ENCODE results near the gene TASOR. TPM values are rescaled to one million over a fixed set of nuclear protein-coding genes. Genes with fewer than 3 reads are reported as not detected.

The TASOR gene
- total RNA-seq, 1 experiment from 2014 or later: 37.2 TPM

GRCh38 chr3:56673781-56674457 lies 9.1 kb downstream of the TASOR start:
- H3K14ac ChIP-seq (ENCODE audit: insufficient read depth, low read length): no peak overlapping the region
- H3K27ac Mint-ChIP-seq: no peak overlapping the region
- no peaks in the 10 kb centered on the region for H3K9me3 ChIP-seq (ENCODE audit: control insufficient read depth, low read depth, low read length)
- H3K4ac ChIP-seq (ENCODE audit: low read depth, low read length): no peak overlapping the region
- H4K20me1 ChIP-seq (ENCODE audit: control insufficient read depth, insufficient read depth, insufficient read length): no peaks in the 10 kb centered on the region
- no peak overlapping the region for H2BK120ac ChIP-seq (ENCODE audit: low read depth, low read length, poor library complexity, severe bottlenecking)
- H2BK5ac ChIP-seq (ENCODE audit: insufficient read length, low read length): no peak overlapping the region
- peaks cover 3 to 4% of the 10 kb centered on the region in 2 experiments; a peak in 2 of 4 replicates for H3K4me1 Mint-ChIP-seq
- H3K4me2 ChIP-seq (ENCODE audit: insufficient read depth, insufficient read length, low read length): no peak overlapping the region
- no peak overlapping the region for H3K4me3 Mint-ChIP-seq
- H4K8ac ChIP-seq (replicated peaks; ENCODE audit: insufficient read length, low read depth, low read length): no peak overlapping the region
- H4K91ac ChIP-seq (ENCODE audit: insufficient read length, low read depth, low read length): no peak overlapping the region
- no peak for TF ChIP-seq CTCF (conservative IDR thresholded peaks at IDR 0.05)
- no peaks in the 10 kb centered on the region for H3K4me1 ChIP-seq (ENCODE audit: insufficient read depth, low read length)
- no peaks in the 10 kb centered on the region for H3K9me3 Mint-ChIP-seq
- no peak overlapping the region for H2BK12ac ChIP-seq (ENCODE audit: insufficient read length, low read depth, low read length)
- H3K23me2 ChIP-seq (ENCODE audit: insufficient read length, low read depth, low read length, poor library complexity, severe bottlenecking): no peaks in the 10 kb centered on the region
- no peak for DNase-seq
- H3K23ac ChIP-seq (ENCODE audit: insufficient read length, low read depth, low read length): no peak overlapping the region
- H3K36me3 Mint-ChIP-seq (ENCODE audit: insufficient read depth in 1 of 3, low read depth in 3 of 3): peaks cover 33 to 60% (median 42%) of the 10 kb centered on the region in 3 experiments; a peak in 6 of 7 replicates
- H2BK20ac ChIP-seq (ENCODE audit: low read depth, low read length, poor library complexity, severe bottlenecking): no peak overlapping the region
- no peak overlapping the region for H3T11ph ChIP-seq (ENCODE audit: low read length)
- no peak overlapping the region for H2BK15ac ChIP-seq (ENCODE audit: low read depth, low read length)
- H3K56ac ChIP-seq (ENCODE audit: insufficient read length, low read depth, low read length): no peak overlapping the region
- H3K79me1 ChIP-seq (ENCODE audit: insufficient read depth, low read depth, low read length, poor library complexity, severe bottlenecking): no peaks in the 10 kb centered on the region
- no peak overlapping the region for H4K5ac ChIP-seq (ENCODE audit: insufficient read length, low read depth, low read length)
- H2AFZ ChIP-seq (ENCODE audit: low read length): no peak overlapping the region
- no peak overlapping the region for H2AK5ac ChIP-seq (ENCODE audit: insufficient read length, low read length)
- no peaks in the 10 kb centered on the region for H3K27me3 Mint-ChIP-seq (ENCODE audit: low read depth)
- no peaks in the 10 kb centered on the region for H3K79me2 ChIP-seq (ENCODE audit: insufficient read depth, low read length)
- no peak overlapping the region for H3K27ac ChIP-seq (ENCODE audit: insufficient read length, low read depth, low read length)
- H3K18ac ChIP-seq (ENCODE audit: insufficient read length, low read depth, low read length): no peak overlapping the region
- no peaks in the 10 kb centered on the region for H3K27me3 ChIP-seq (ENCODE audit: insufficient read depth, low read length)
- no peak overlapping the region for H3K9ac ChIP-seq (ENCODE audit: extremely low read depth, insufficient read length, low read length)
- WGBS (ENCODE audit: extremely low coverage, insufficient read length, low lambda C conversion rate): no CpG with 5 or more reads among the region's 2 CpGs

Measured in H9 (cell line).